ENCODE measurements around the gene RAPGEF5.

GRCh38 chr7:22350466-22351328 is 6.3 kb downstream of the RAPGEF5 start:
- no peak for TF ChIP-seq SIN3A (IDR thresholded peaks at IDR 0.05; ENCODE audit: low read depth)
- TF ChIP-seq, protein P1, sequence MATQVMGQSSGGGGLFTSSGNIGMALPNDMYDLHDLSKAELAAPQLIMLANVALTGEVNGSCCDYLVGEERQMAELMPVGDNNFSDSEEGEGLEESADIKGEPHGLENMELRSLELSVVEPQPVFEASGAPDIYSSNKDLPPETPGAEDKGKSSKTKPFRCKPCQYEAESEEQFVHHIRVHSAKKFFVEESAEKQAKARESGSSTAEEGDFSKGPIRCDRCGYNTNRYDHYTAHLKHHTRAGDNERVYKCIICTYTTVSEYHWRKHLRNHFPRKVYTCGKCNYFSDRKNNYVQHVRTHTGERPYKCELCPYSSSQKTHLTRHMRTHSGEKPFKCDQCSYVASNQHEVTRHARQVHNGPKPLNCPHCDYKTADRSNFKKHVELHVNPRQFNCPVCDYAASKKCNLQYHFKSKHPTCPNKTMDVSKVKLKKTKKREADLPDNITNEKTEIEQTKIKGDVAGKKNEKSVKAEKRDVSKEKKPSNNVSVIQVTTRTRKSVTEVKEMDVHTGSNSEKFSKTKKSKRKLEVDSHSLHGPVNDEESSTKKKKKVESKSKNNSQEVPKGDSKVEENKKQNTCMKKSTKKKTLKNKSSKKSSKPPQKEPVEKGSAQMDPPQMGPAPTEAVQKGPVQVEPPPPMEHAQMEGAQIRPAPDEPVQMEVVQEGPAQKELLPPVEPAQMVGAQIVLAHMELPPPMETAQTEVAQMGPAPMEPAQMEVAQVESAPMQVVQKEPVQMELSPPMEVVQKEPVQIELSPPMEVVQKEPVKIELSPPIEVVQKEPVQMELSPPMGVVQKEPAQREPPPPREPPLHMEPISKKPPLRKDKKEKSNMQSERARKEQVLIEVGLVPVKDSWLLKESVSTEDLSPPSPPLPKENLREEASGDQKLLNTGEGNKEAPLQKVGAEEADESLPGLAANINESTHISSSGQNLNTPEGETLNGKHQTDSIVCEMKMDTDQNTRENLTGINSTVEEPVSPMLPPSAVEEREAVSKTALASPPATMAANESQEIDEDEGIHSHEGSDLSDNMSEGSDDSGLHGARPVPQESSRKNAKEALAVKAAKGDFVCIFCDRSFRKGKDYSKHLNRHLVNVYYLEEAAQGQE (IDR thresholded peaks at IDR 0.05; ENCODE audit: low read depth): no peak
- TF ChIP-seq, protein P2, sequence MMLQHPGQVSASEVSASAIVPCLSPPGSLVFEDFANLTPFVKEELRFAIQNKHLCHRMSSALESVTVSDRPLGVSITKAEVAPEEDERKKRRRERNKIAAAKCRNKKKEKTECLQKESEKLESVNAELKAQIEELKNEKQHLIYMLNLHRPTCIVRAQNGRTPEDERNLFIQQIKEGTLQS (IDR thresholded peaks at IDR 0.05): no peak
- no peak for TF ChIP-seq POLR2A (IDR thresholded peaks at IDR 0.05; ENCODE audit: borderline replicate concordance, extremely low read depth, insufficient read depth, insufficient read length)
- no peak for TF ChIP-seq ZFX (IDR thresholded peaks at IDR 0.05)
- no peak for TF ChIP-seq EZH2 (IDR thresholded peaks at IDR 0.05)
- TF ChIP-seq MAX (IDR thresholded peaks at IDR 0.05): peak; percentile 44; the same call in 1 of the 2 replicates
- TF ChIP-seq, protein P3, sequence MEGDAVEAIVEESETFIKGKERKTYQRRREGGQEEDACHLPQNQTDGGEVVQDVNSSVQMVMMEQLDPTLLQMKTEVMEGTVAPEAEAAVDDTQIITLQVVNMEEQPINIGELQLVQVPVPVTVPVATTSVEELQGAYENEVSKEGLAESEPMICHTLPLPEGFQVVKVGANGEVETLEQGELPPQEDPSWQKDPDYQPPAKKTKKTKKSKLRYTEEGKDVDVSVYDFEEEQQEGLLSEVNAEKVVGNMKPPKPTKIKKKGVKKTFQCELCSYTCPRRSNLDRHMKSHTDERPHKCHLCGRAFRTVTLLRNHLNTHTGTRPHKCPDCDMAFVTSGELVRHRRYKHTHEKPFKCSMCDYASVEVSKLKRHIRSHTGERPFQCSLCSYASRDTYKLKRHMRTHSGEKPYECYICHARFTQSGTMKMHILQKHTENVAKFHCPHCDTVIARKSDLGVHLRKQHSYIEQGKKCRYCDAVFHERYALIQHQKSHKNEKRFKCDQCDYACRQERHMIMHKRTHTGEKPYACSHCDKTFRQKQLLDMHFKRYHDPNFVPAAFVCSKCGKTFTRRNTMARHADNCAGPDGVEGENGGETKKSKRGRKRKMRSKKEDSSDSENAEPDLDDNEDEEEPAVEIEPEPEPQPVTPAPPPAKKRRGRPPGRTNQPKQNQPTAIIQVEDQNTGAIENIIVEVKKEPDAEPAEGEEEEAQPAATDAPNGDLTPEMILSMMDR (IDR thresholded peaks at IDR 0.05 in 2 of 3, conservative IDR thresholded peaks at IDR 0.05 in 1 of 3; ENCODE audit: borderline replicate concordance in 1 of 3, insufficient read depth in 1 of 3, low read depth in 2 of 3, low read length in 2 of 3): no peak
- 0 out of 2 replicates have a peak, but pooled peaks have one; percentile 4 for TF ChIP-seq RAD21 (IDR thresholded peaks at IDR 0.05; ENCODE audit: low read depth)
- no peak for TF ChIP-seq EGR1 (IDR thresholded peaks at IDR 0.05; ENCODE audit: low read depth)
- no peak for TF ChIP-seq ZBTB33 (IDR thresholded peaks at IDR 0.05; ENCODE audit: extremely low read depth, insufficient replicate concordance, low read length)
